Measurements from ENCODE around the gene ARL15. TPM values are rescaled to one million over a fixed set of nuclear protein-coding genes. Genes with fewer than 3 reads are reported as not detected.

ARL15 gene
- total RNA-seq, 1 donor from 2014 or later = 20.5 TPM

DNA sequence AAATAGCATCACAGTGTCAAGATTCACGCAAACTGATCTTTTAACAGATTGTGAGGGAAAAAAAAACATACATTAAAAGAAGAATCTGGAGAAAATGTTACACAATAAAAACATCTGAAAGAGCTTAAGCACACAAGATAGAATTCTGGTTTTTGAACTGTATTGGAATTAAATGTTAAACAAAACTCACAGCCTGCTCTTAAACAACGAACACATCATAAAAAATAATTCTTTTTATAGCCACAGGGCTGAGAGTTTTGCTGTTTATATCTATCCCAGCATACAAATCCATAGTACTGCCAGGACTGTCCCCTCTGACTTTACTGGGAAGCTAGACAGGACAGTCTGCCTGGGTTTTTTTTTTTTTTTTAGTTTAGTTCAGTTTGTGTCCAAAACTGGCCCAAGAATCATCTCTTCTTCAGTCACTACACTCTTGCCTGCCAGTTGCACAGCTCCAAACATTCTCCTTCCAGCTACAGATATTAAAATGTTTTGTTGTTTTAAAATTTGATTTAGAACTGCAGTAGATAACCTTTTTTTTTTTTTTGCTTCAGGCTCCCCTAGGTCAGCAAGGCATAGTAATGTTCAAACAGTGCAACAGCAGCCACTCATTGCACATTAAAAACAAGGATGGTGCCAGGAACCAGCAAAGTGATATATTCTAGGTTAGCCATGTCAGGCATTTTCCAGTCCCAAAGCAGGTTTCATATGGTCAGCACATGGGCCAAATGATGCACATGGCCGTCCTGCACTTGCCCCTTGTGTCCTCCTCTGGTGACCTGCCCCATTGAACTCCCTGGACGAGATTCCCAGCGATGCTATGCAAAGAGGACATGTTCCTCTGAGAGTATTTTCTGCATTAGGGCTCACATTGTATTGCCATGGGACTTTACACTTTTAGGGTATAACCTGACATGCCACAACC, 173.6 kb downstream of the ARL15 start:
- no peak for DNase-seq
- intact Hi-C loops (cut with micrococcal nuclease) = no loop called here
- peak; percentile 76 for ATAC-seq

DNA sequence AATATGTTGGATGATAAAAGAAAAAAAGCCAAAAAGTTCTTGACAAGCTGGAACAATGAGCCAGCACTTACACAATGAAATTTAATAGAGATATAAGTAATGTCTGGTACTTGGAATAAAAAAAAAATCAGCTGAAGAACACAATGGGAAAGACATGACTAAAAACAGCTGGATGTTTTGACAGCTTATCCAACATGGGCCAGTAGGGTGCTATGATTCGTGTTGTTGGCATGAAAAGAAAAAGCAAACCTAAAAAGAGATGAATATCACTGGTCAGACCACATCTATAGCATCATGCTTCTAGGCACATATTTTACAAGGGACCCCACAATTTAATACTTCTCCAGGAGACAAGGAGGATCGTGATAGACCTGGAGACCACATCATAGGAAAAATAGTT, 175.3 kb downstream of the ARL15 start:
- no peak for ATAC-seq
- intact Hi-C loops (cut with micrococcal nuclease) = no loop called here
- no peak for DNase-seq

- intact Hi-C loops (cut with micrococcal nuclease) = no loop called here
- DNase-seq (no peak), ATAC-seq (no peak)
Observed at GRCh38 chr5:54133917-54134316, 176.5 kb downstream of the ARL15 start.

- ATAC-seq = peak; percentile 26
- no peak for DNase-seq
- intact Hi-C loops (cut with micrococcal nuclease) = no loop called here
Observed at GRCh38 chr5:54120473-54120872, 189.9 kb downstream of the ARL15 start.

DNA sequence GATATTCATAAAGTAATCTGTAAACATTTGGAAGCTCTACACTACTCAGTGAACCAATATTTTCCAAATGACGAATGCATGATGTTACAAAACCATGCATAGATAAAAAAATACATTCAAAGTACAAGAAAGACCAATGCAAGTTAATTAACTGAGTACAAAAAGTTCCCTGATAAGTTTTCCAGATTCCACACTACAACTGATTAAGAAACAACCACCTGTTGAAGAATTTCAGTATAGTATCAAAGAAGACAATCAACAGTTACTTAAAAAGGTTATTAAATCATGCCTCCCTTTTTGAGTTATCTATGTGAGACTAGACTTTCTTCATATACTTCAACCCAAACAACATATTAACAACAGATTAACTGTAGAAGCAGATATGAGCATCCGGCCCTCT, 192.4 kb downstream of the ARL15 start:
- intact Hi-C loops (cut with micrococcal nuclease) = no loop called here
- no peak for ATAC-seq

DNA sequence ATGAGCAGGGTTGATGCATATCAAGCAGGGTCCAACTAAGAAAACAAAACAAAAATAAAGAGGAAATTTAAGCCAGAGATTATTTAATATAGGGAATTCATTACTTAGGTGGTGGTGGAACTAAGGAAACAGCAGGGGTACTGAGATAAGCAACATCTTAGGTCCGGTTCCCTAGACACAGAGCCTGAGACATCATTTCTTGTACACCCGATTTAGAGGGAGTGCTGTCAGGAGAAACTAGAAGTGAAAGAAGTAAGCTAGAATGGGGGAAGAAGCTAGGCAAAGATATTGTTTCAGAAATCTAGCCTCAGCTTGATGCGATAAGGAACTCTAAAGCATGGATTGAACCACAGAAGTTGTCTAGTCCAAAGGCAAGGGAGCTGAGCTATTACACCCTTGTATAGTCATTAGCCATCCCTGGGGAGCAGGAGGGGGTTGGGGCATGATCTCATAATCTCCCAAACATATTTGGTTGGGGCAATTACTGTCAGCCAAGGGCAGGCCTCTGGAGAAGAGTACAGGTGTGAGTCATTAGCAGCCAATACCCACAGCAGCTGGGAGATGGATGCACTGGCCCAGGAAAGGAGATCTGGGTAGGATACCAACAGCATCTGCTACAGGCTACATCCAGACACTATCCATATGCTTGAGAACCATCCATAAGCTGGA, 194.5 kb downstream of the ARL15 start:
- DNase-seq (no peak), ATAC-seq (no peak)
- intact Hi-C loops (cut with micrococcal nuclease) = no loop called here

More for the DNA sequence above, 192.4 kb downstream of the ARL15 start:
- no peak for DNase-seq

DNA sequence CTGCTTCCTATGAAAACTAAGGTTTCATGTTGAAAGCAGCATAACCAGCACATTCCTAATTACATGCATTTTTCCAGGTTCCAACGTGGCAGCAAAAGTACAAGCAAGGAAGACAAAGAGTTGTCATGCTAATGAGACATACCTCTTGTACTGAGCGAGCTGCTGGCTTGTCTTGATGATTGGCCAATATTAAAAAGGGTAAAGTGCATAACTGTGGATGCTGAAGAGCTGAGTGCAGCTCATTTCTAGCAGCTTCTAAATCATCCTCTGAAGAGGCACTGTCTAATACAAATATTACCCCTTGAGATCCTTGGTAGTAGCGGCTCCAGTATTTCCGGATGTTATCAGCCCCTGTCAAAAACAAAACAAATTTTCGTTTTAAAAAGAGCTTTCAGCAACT, 197.3 kb downstream of the ARL15 start:
- ATAC-seq (no peak), DNase-seq (no peak)
- intact Hi-C loops (cut with micrococcal nuclease) = no loop called here

DNA sequence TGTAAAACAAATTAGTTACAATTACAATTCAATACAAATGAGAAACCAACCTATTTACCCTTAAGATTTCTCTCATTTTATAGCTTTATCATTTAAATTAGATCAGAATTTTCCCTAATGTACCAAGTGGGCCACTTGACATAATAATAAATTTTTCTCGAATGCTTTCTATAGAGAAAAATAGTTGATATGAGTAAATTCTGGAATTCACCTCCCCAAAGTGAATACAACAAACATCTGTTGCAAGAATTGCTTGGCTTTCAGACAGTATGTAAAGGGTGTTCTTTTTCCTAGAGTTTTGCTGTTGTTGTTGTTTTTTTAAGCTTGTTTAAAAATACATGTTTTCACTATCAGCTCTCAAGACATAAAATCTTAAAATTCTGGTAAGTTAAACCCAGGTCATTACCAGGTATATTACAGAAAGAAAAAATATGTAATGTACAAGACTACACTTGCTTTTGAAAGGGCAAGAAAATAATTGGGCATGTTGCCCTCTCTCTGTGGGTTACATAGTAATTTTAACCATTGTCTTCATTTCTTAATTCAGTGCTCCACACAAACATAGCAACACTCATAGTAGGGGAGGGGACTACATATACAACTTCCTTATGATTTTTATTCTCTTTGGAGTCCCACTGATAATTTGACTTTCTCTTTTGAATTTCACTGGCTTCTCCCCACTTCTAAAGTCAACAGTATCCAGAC, 200.6 kb downstream of the ARL15 start:
- DNase-seq (no peak), ATAC-seq (no peak)
- intact Hi-C loops (cut with micrococcal nuclease) = no loop called here

GRCh38 chr5:54108136-54108535, 202.2 kb downstream of the ARL15 start:
- ATAC-seq (no peak), DNase-seq (no peak)
- intact Hi-C loops (cut with micrococcal nuclease) = no loop called here

DNA sequence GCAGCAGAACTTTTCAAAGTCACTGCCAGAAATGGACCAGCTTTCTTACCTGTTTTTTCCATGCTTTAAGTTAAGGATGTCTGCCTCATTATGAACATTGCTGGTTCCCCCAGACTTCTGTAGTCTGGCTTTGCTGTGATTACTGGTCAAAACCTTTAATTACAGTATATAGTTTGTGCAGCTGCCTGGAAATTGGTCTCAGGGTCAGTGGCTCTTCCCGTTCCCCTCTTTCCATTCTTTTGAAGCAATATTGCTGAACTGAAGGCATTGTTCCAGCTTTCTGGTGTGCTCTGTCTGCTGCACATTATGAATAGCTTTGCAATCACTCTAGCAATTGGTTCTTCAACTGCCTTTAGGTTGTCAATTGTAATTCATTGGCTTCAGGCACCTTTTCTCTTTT, 206.5 kb downstream of the ARL15 start:
- ATAC-seq (no peak), DNase-seq (no peak)
- intact Hi-C loops (cut with micrococcal nuclease) = no loop called here

- no peak for DNase-seq
- no peak for ATAC-seq
- intact Hi-C loops (cut with micrococcal nuclease) = no loop called here
Observed at GRCh38 chr5:54098267-54098666, 212.1 kb downstream of the ARL15 start.

GRCh38 chr5:54095969-54096368, 214.4 kb downstream of the ARL15 start:
- intact Hi-C loops (cut with micrococcal nuclease) = no loop called here
- no peak for DNase-seq
- ATAC-seq = no peak

GRCh38 chr5:54094706-54095105, 215.7 kb downstream of the ARL15 start:
- no peak for ATAC-seq
- DNase-seq = no peak
- intact Hi-C loops (cut with micrococcal nuclease) = no loop called here

GRCh38 chr5:54093861-54094260, 216.5 kb downstream of the ARL15 start:
- DNase-seq = no peak
- no peak for ATAC-seq
- intact Hi-C loops (cut with micrococcal nuclease) = no loop called here

GRCh38 chr5:54093081-54093492, 217.3 kb downstream of the ARL15 start:
- DNase-seq = no peak
- ATAC-seq = peak; percentile 55
- intact Hi-C loops (cut with micrococcal nuclease) = no loop called here

GRCh38 chr5:54091307-54092130, 218.9 kb downstream of the ARL15 start:
- ATAC-seq (peak; percentile 93), DNase-seq (peak; percentile 67)
- intact Hi-C loops (cut with micrococcal nuclease) = no loop called here

DNA sequence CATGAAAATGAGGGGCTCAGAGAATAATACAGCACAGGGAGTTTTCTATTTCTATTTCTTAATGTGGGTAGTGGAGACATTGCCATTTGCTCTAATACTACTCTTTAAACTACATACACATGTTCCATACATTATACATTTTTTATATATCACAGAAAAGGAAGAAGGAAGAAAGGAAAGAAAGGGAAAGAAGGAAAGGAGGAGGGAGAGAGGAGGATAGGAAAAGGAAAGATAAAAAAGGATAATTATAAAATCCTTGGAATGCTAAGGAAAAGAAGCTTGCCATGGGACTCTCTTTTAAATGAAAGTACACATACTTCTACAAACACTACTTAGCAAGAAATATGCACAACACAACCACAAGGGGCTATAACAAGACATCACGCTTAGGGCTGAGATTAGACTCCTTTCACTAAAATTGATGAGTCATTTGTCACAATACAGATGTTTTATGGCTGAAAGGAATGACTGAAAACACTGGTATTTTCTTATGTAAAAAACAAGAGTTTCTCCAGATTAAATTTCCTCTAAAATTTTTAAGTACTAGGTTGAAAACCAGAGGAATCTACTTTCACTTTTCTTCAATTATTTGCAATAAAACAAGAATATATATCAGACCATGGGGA, 219.8 kb downstream of the ARL15 start:
- DNase-seq (no peak), ATAC-seq (peak; percentile 51)
- intact Hi-C loops (cut with micrococcal nuclease) = no loop called here

DNA sequence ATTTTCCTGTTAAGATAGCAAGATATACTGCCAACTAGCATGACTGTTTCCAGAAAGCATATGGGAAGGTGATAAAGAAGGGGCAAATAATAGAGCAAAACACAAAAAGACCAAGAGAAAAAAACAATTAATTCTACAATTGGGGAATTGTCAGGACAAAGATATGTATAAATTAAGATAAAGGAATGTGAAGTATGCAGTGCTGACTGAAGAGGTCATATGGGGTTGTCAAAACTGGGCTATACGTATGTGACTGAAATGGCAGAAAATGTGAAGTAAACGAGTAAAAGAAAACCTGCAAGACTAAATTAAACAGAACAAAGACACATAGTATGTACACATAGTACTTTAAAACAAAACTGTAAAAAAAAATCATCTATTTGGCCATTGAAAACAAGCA, 222.3 kb downstream of the ARL15 start:
- intact Hi-C loops (cut with micrococcal nuclease) = no loop called here
- DNase-seq (no peak), ATAC-seq (no peak)

DNA sequence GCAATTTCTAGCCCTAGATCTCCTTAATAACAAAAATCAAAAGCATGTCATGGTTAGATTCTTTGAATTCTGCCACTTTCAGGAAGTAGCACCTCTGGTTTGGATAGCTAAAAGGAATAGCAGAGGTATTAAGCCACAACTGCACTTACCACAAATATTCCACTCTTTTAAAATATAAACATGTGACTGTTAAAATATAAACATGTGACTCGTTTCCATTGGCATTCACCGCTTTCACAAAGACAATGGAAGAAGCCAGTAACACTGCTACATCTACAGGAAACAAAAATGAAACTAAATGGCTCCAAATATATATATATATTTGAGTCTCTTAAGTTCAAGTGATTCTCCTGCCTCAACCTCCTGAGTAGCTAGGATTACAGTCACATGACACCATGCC, 222.9 kb downstream of the ARL15 start:
- no peak for ATAC-seq
- intact Hi-C loops (cut with micrococcal nuclease) = no loop called here
- DNase-seq = no peak
